WI38 (cell line): ENCODE data around the gene FBN1.

Source experiments
- H3K4me3 ChIP-seq: 2 replicates; pipeline ENCODE4 v1.5.1; 2011; ENCODE audit warnings: low read depth, mild to moderate bottlenecking, control low read depth, low read length
- TF ChIP-seq, protein P1 (sequence below): IDR thresholded peaks from 2 replicates; pipeline ENCODE4 v1.5.1; 2012; ENCODE audit warnings: low read depth, mild to moderate bottlenecking, control low read depth, low read length

FBN1 gene

DNA sequence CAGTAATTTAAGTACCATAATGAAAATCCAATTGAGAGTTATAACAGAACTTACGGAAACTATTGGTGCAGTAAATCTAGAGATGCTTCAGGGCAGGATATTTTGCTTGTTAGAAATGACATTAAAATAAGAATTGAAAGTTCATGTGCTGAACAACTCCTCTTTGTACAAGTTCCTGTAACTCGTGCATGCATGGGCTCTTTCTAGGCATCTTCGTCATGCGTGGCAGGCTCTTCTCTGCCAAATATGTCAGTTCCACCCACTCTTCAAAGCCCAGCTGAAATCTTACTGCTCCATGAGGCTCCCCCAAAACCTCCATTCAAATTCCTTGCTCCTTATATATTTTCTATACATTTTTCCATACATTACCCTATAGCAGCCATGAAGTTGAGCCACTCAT is 48.7 kb downstream of the FBN1 start:
- TF ChIP-seq, protein P1, sequence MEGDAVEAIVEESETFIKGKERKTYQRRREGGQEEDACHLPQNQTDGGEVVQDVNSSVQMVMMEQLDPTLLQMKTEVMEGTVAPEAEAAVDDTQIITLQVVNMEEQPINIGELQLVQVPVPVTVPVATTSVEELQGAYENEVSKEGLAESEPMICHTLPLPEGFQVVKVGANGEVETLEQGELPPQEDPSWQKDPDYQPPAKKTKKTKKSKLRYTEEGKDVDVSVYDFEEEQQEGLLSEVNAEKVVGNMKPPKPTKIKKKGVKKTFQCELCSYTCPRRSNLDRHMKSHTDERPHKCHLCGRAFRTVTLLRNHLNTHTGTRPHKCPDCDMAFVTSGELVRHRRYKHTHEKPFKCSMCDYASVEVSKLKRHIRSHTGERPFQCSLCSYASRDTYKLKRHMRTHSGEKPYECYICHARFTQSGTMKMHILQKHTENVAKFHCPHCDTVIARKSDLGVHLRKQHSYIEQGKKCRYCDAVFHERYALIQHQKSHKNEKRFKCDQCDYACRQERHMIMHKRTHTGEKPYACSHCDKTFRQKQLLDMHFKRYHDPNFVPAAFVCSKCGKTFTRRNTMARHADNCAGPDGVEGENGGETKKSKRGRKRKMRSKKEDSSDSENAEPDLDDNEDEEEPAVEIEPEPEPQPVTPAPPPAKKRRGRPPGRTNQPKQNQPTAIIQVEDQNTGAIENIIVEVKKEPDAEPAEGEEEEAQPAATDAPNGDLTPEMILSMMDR = no peak
- no peak overlapping the region for H3K4me3 ChIP-seq

DNA sequence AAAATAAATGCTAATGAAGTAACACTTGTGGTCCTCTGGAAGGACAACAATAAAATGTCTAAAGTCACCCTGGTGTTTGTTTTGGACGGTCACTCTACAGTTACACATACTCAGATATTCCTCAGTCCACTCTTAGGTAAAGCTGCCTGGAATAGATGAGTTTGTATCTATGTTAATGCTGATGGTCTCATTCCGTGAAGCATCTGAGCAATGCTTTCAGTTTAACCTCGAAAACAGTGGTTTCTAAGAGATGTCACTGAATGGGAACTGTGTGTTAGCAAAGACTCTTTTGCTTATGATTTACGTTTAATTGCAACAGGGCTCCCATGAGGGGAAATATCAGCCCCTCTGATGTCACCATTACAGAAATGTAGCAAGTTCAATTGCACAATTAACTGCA is 49.1 kb downstream of the FBN1 start:
- TF ChIP-seq, protein P1 = no peak
- no peak overlapping the region for H3K4me3 ChIP-seq

DNA sequence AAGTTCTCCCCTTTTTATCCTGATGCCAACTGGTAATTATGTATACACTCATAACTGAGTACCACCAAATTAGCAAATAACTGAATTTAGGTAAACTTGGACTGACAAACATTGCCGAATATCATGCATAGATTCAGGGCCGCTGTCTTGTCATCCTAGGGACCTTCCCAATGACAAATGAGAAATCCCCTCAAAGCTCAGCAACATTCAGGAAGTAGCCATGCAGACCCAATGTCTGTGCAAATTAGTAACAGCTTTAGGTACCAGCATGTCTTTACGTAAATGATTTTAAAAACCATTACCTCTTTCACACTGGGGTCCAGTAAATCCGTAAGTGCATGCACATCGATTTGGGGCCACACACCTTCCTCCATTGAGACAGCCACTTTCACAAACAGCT is 49.5 kb downstream of the FBN1 start:
- H3K4me3 ChIP-seq = no peak overlapping the region
- TF ChIP-seq, protein P1 = no peak

DNA sequence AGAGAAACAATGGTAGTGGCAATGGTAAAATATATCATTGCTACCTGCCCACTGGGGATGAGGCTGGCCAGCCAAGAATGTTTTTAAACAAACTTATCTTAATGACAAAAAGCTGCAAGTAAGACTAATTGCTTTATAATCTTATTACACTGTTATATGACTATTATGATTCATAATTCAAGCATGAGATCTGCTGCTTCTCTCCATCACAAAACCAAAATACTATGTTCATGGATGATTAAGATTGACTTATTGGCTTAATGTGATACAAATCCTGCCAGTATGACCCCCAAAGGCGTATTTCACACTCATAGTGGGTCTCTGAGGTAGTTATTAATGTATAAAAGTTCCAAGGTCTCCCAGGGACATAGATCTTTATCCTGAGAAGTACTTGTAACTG is 52.6 kb downstream of the FBN1 start:
- TF ChIP-seq, protein P1 = no peak
- no peak overlapping the region for H3K4me3 ChIP-seq

DNA sequence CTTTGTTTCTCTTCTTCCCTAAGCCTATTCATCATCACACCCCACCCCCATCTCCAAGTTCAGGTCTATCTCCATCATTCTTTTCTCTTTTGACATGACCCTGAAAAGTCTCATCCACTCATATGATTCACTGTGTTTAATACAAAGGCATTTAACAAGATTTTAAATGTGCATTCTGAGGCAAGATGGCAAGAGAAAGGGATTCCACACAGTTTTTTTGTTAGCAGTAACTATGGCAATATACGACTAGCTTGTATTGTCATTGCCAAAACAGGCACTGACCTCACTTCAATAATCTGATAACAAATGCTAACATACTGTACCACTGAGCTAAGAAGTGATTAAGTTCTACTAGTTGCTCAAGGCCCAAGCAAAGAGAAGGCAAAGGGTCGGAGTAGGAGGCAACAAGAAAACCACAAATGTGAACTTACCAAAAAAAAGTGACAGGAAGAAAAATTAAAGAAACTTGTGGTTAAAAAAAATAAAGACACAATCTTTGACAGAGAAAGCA is 53.2 kb downstream of the FBN1 start:
- TF ChIP-seq, protein P1 = no peak

DNA sequence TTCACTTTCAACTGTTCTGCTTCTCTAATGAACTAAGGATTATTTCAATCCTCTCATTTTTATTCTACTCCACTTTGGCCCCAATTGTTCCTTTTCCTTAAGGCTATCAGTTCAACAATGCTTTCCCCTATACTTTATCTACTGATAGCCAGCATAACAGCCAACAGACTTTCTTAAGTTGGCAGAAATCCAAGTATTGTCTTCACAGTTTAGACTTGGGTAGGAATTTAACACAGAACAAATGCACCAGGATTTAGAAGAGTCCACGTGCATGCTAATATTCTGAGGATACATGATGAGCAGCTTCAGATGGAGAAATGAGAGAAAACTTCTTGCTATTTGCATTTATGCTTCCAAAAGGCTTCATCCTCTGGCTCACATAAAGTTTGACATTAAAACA is 54.8 kb downstream of the FBN1 start:
- TF ChIP-seq, protein P1 = no peak
- H3K4me3 ChIP-seq = no peak overlapping the region

More for the DNA sequence above, 53.2 kb downstream of the FBN1 start:
- H3K4me3 ChIP-seq = no peak overlapping the region

DNA sequence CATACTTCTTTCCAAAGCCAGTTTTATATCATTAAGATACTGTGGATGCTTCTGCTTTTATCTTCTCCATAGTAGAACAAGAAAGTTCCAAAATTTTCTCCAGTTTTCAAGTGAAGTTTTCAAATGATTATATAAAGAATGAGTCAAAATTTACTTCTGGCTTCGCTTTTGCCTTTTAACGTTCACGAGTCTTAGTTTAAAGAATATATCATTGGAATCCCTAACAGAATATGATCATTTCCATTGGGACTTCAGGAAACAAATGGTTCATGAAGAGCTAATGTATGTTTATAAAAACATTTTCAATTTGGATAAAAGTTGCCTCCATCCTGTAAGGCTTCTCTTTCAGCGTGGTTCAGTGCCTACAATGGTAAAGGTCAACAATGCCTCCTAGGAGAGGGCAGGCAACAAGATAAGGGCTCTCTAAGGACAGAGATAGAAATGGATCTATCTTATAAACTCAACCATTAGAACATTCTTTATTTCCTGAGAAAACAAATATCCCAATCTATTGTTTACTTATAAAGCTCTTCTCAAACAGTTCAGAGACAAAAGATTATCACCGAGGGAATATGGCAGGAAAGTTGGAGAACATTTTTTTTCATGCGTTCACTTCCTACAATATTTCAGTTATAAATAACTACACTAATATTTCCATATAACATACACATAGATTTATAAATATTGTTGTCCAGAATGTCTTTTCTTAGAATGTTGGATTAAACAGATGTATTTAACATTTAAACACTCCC is 60.5 kb downstream of the FBN1 start:
- no peak overlapping the region for H3K4me3 ChIP-seq

More for the DNA sequence above, 60.5 kb downstream of the FBN1 start:
- TF ChIP-seq, protein P1 = no peak
